ENCODE measurements around the gene RNASE11.

GRCh38 chr14:20611277-20611676 lies 23.5 kb upstream of the RNASE11 start:
- no peak for TF ChIP-seq CTCF (conservative IDR thresholded peaks at IDR 0.05)
- TF ChIP-seq ZFX (IDR thresholded peaks at IDR 0.05) = no peak

All from C4-2B (cell line).